ENCODE results near the gene RIC3.
A peak's percentile ranks its signal among the peaks of the same experiment; 100 is the strongest.

RIC3 gene

DNA sequence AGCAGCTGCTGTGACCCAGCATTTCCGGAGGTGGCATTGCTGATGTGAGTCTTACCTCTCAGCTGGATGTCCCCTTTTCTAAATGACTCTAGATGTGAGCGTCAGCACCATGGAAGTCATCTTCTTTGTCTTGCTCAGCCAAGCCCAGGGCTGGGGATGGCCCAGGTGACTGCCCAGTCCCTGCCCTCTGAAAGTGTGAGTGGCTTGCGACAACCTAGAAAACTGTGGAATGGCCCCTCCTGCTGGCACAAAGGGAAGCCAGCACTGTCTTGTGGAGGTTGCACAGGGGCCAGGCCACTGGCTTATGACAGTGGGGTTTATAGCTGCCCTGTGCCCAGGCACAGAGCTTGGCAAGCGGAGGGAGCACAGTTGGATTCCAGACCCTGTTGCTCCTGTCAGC is 81.6 kb downstream of the RIC3 start:
- DNase-seq (ENCODE audit: low read depth in 2 of 2), result no peak
- TF ChIP-seq, protein P1, sequence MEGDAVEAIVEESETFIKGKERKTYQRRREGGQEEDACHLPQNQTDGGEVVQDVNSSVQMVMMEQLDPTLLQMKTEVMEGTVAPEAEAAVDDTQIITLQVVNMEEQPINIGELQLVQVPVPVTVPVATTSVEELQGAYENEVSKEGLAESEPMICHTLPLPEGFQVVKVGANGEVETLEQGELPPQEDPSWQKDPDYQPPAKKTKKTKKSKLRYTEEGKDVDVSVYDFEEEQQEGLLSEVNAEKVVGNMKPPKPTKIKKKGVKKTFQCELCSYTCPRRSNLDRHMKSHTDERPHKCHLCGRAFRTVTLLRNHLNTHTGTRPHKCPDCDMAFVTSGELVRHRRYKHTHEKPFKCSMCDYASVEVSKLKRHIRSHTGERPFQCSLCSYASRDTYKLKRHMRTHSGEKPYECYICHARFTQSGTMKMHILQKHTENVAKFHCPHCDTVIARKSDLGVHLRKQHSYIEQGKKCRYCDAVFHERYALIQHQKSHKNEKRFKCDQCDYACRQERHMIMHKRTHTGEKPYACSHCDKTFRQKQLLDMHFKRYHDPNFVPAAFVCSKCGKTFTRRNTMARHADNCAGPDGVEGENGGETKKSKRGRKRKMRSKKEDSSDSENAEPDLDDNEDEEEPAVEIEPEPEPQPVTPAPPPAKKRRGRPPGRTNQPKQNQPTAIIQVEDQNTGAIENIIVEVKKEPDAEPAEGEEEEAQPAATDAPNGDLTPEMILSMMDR (IDR thresholded peaks at IDR 0.05; ENCODE audit: low read depth, low read length), result peak; percentile 29
- H3K4me3 ChIP-seq (replicated peaks in 1 of 2; ENCODE audit: low read depth in 2 of 2, low read length in 2 of 2), result no peak overlapping the region

DNA sequence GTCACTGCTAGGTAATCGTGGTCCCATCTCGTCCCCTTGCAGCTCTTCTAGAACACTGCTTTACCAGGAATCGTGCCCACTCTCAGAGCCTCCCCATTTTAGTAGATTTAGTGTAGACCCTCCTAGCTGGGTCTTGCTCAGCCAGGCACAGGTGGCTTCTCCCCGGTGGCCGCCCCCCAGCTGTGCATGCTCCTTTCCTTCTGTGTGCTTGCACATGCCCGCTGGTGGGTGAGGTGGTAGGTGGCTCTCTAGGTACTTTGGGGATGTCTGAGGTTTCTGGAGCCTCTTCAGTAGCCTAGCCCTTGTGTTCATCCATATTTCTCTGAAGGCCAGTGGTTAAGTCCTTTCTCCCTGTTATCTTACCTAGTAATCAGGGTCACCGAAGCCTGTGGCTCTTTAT is 82.3 kb downstream of the RIC3 start:
- TF ChIP-seq, protein P1 (IDR thresholded peaks at IDR 0.05; ENCODE audit: low read depth, low read length), result no peak
- DNase-seq (ENCODE audit: low read depth in 2 of 2), result no peak
- H3K4me3 ChIP-seq (replicated peaks in 1 of 2; ENCODE audit: low read depth in 2 of 2, low read length in 2 of 2), result no peak overlapping the region

DNA sequence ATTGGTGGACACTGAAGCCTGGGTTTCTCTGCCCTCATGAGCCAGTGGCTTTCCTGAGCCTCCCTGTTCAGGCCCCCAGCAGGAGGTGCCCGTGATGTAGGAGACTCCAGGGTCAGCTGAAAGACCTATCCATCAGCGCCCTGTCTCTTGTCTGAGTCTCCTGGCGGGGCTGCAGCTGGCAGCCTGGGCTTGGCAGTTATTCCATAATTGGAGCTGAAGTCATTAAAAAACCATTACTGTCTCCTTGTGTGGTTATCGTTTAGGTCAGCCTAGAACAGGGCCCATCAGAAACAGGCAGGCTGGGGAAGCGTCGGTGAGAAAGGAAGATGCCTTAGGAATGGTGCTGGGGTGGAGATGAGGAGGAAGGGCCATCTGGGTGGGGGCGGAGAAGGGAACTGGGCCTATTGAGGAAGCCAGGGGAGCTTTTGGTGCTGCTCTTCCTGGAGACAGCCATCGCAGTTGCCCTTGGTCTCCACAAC is 82.8 kb downstream of the RIC3 start:
- TF ChIP-seq, protein P1 (IDR thresholded peaks at IDR 0.05; ENCODE audit: low read depth, low read length), result no peak
- no peak overlapping the region for H3K4me3 ChIP-seq (replicated peaks in 1 of 2; ENCODE audit: low read depth in 2 of 2, low read length in 2 of 2)

DNA sequence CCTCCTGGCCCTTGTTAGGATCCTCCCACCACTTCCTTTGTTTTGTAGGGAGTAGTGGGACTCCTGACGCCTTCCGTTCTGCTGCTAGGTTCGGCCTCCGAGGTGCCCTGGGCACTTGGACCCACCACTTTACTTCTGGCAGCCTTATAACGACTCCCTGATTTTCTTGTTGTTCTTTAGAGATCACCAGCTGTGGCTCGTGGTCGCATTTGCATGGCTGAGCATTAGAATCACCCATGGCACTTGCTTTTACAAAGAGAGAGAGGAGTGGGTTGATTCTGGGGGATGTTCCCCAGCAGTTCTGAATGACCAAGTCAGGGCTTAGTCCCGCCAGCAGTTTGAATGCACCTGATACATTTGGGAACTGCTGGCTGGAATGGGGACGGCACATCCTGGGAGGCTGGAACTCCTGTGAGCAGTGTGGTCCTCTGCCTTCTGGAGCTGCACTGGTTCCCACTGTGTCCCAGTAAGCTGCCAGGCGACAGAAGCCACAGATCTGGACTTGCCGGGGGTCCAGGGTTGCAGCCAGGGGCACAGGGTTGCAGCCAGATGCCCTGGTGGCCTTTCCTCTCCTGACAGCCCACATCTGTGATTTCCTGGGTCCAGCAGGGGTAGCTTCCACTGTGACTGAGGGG is 83.7 kb downstream of the RIC3 start:
- TF ChIP-seq, protein P1 (IDR thresholded peaks at IDR 0.05; ENCODE audit: low read depth, low read length), result no peak
- H3K4me3 ChIP-seq (replicated peaks in 1 of 2; ENCODE audit: low read depth in 2 of 2, low read length in 2 of 2), result no peak overlapping the region
- no peak for DNase-seq (ENCODE audit: low read depth in 2 of 2)

More for the DNA sequence above, 82.8 kb downstream of the RIC3 start:
- no peak for DNase-seq (ENCODE audit: low read depth in 2 of 2)

DNA sequence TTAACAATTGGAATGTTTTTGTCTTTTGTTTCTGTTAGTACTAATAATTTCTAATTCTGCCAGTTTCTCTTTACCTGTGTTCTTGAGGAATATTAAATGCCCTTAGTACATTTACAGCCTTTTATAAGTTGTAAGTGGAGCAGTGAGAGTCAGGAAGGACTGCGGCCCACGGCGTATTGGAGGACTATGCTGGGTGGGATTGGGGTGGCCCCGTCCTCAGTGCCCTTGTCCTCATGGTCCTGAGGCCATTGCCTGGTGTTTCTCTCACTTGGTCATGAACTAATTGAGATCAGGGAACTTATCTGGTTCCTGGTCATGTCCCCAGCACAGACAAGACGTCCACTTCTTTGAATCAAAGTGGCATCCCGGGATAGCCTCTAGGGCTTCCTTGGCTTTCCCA is 84.5 kb downstream of the RIC3 start:
- no peak overlapping the region for H3K4me3 ChIP-seq (replicated peaks in 1 of 2; ENCODE audit: low read depth in 2 of 2, low read length in 2 of 2)
- TF ChIP-seq, protein P1 (IDR thresholded peaks at IDR 0.05; ENCODE audit: low read depth, low read length), result no peak
- DNase-seq (ENCODE audit: low read depth in 2 of 2), result no peak

DNA sequence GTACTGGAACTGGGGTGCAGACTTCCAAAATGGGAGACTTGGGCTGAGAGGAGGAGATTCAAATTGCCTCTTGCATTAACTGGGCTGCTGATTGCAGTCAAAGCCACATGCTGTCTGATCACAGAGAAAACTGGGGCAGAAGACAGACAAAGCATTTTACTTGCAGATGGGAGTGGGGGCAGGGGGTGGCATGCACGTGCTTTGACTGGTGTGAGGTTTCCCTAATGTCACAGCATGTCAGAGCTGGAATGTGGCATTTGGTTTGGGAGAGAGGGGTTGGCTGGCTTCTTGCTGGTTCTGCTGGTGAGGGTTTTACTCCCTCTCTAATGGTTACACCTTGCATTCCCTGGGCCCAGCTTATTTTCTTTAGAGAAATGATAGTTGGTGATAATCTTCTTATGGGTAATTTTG is 84.9 kb downstream of the RIC3 start:
- H3K4me3 ChIP-seq (replicated peaks in 1 of 2; ENCODE audit: low read depth in 2 of 2, low read length in 2 of 2), result no peak overlapping the region
- DNase-seq (ENCODE audit: low read depth in 2 of 2), result no peak
- TF ChIP-seq, protein P1 (IDR thresholded peaks at IDR 0.05; ENCODE audit: low read depth, low read length), result no peak

DNA sequence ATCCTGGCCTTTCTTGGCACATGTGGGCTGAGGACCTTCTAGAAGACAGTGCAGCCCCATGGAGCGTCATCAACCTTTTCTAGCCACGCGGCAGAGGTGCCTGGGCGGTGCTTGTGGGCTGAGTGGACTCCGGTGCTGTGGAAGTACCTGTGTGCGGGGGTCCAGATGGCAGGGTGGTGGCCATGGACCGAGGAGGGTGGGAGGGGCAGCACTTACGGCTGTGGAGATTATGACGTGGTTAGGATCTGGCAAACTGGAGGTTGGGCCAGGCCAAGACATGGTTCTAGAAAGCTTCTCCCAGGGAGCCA is 85.8 kb downstream of the RIC3 start:
- H3K4me3 ChIP-seq (replicated peaks in 1 of 2; ENCODE audit: low read depth in 2 of 2, low read length in 2 of 2), result no peak overlapping the region
- TF ChIP-seq, protein P1 (IDR thresholded peaks at IDR 0.05; ENCODE audit: low read depth, low read length), result no peak
- DNase-seq (ENCODE audit: low read depth in 2 of 2), result no peak

Measured in cardiac fibroblast (primary cell).